HCT116 (cell line): ENCODE results near the gene RAPGEF2. TPM values are rescaled to one million over a fixed set of nuclear protein-coding genes. Genes with fewer than 3 reads are reported as not detected.

ENCODE experiments used
- ATAC-seq: fragments of 200-7000 bp; cut with Tn5 transposase; 2 replicates; pipeline ENCODE4 v1.9.1; 2020; ENCODE audit warnings: mild to moderate bottlenecking, moderate library complexity
- BruUV-seq: library from RNA; stranded (reverse); fragments of 400-500 nt; replicated peaks from 2 replicates; lab custom pipeline; 2021; lab: Mats Ljungman, UMichigan
- CTCF ChIA-PET: fragments of 300-600 bp; sonication (Branson Sonifier 250); formaldehyde crosslinking; loops from one replicate; lab custom pipeline; 2021; ENCODE audit warnings: antibody characterized with exemption; lab: Charles Lee
- POLR2A ChIA-PET: fragments of 300-600, 350-600 bp; sonication (Branson Sonifier 250); formaldehyde crosslinking; loops from one replicate; lab custom pipeline; 2021; ENCODE audit warnings: antibody characterized with exemption; lab: Charles Lee
- RAD21 ChIA-PET, 2 experiments: fragments of 300-600 bp; sonication (Branson Sonifier 250); formaldehyde crosslinking; loops; one replicate each; lab custom pipeline; 2023; ENCODE audit warnings: low total read pairs in 2 of 2; ENCODE audit not compliant: uncharacterized antibody in 2 of 2, unreplicated experiment in 2 of 2, low non-redundant PET in 1 of 2; lab: Charles Lee
- DNase-seq: peaks from one replicate; pipeline ENCODE4 v3.0.0-alpha.2; 2010; ENCODE audit warnings: low read depth, low spot score
- H2AFZ ChIP-seq: fragments of 200-600 bp; shearing (Covaris generic), sonication (generic); 2 replicates; pipeline ENCODE4 v1.6.1; 2017; ENCODE audit warnings: low read depth, mixed run types, mixed read lengths, antibody characterized with exemption, low read length; ENCODE audit not compliant: poor library complexity, severe bottlenecking
- H3K27ac ChIP-seq: 2 replicates; pipeline ENCODE4 v1.5.1; 2012; ENCODE audit warnings: low read depth, low read length
- H3K27me3 ChIP-seq: fragments of 200-600 bp; sonication (generic); 2 replicates; pipeline ENCODE4 v1.6.1; 2016; ENCODE audit warnings: mixed run types, low read length, mixed read lengths; ENCODE audit not compliant: insufficient read depth
- H3K36me3 ChIP-seq, 2 experiments: fragments of 200-500 bp in 1 of 2; fragments of 200-600 bp in 1 of 2; sonication (Bioruptor generic) in 1 of 2; sonication (generic) in 1 of 2; 2 replicates each; pipeline versions ENCODE4 v1.5.1 to v1.6.1; 2014 to 2016; ENCODE audit warnings: low read length in 2 of 2, inconsistent platforms in 1 of 2, mixed read lengths in 1 of 2, mixed run types in 1 of 2; ENCODE audit not compliant: insufficient read depth in 2 of 2, control insufficient read depth in 1 of 2
- H3K4me1 ChIP-seq, 2 experiments: fragments of 200-600 bp in 1 of 2; sonication (generic) in 1 of 2; 2 replicates each; pipeline versions ENCODE4 v1.5.1 to v1.6.1; 2012 to 2017; ENCODE audit warnings: low read length in 2 of 2, inconsistent platforms in 1 of 2, mild to moderate bottlenecking in 1 of 2, mixed read lengths in 1 of 2, mixed run types in 1 of 2, moderate library complexity in 1 of 2; ENCODE audit not compliant: insufficient read depth in 2 of 2, control insufficient read depth in 1 of 2
- H3K4me2 ChIP-seq: fragments of 200-600 bp; sonication (generic); 2 replicates; pipeline ENCODE4 v1.6.1; 2017; ENCODE audit warnings: mixed run types, low read length, mixed read lengths
- H3K4me3 ChIP-seq, 2 experiments: fragments of 200-600 bp in 1 of 2; sonication (generic) in 1 of 2; replicated peaks in 1 of 2; 2 replicates each; pipeline ENCODE4 v1.5.1; 2011 to 2016; ENCODE audit warnings: low read length in 2 of 2, control low read depth in 1 of 2, low read depth in 1 of 2, mild to moderate bottlenecking in 1 of 2, mixed read lengths in 1 of 2, mixed run types in 1 of 2
- H3K79me2 ChIP-seq: fragments of 200-600 bp; sonication (generic); 2 replicates; pipeline ENCODE4 v1.6.1; 2017; ENCODE audit warnings: mild to moderate bottlenecking, mixed run types, low read length, moderate library complexity, mixed read lengths; ENCODE audit not compliant: insufficient read depth
- H3K9ac ChIP-seq: fragments of 200-600 bp; sonication (generic); 2 replicates; pipeline ENCODE4 v1.6.1; 2016; ENCODE audit warnings: low read length, mixed read lengths
- H3K9me2 ChIP-seq: fragments of 200-600 bp; sonication (generic), shearing (Covaris generic); 2 replicates; pipeline ENCODE4 v1.6.1; 2017; ENCODE audit warnings: mixed run types, mild to moderate bottlenecking, moderate library complexity; ENCODE audit not compliant: insufficient read depth
- H3K9me3 ChIP-seq, 2 experiments: fragments of 200-500 bp in 1 of 2; fragments of 200-600 bp in 1 of 2; sonication (Bioruptor generic) in 1 of 2; sonication (generic) in 1 of 2; 2 replicates each; pipeline ENCODE4 v1.6.1; 2014 to 2017; ENCODE audit warnings: low read length in 2 of 2, mixed read lengths in 2 of 2, inconsistent platforms in 1 of 2, low read depth in 1 of 2, mild to moderate bottlenecking in 1 of 2, mixed run types in 1 of 2, moderate library complexity in 1 of 2; ENCODE audit not compliant: control insufficient read depth in 1 of 2, insufficient read depth in 1 of 2
- H4K20me1 ChIP-seq: fragments of 200-600 bp; sonication (generic), shearing (Covaris generic); 2 replicates; pipeline ENCODE4 v1.6.1; 2017; ENCODE audit warnings: mixed run types, mild to moderate bottlenecking, moderate library complexity; ENCODE audit not compliant: insufficient read depth
- CBX3 ChIP-seq: IDR thresholded peaks from 2 replicates; pipeline ENCODE4 v1.6.1; 2012; ENCODE audit warnings: low read depth
- CTCF ChIP-seq, 3 experiments: fragments of 200-600 bp in 1 of 3; sonication (generic) in 1 of 3; IDR thresholded peaks in 2 of 3; conservative IDR thresholded peaks in 1 of 3; 2 replicates each; pipeline ENCODE4 v1.5.1; 2012 to 2017; ENCODE audit warnings: low read depth in 2 of 3, low read length in 2 of 3, antibody characterized with exemption in 1 of 3, borderline replicate concordance in 1 of 3, control low read depth in 1 of 3, mild to moderate bottlenecking in 1 of 3, mixed read lengths in 1 of 3, mixed run types in 1 of 3, moderate library complexity in 1 of 3; ENCODE audit not compliant: insufficient read depth in 1 of 3
- EGR1 ChIP-seq: IDR thresholded peaks from 2 replicates; pipeline ENCODE4 v1.6.1; 2012; ENCODE audit warnings: low read depth
- ELF1 ChIP-seq: IDR thresholded peaks from 2 replicates; pipeline ENCODE4 v1.6.1; 2012; ENCODE audit warnings: low read depth, borderline replicate concordance
- EZH2 ChIP-seq: fragments of 200-600 bp; sonication (generic); IDR thresholded peaks from 2 replicates; pipeline ENCODE4 v1.6.1; 2017; ENCODE audit warnings: antibody characterized with exemption, mixed run types
- EZH2phosphoT487 ChIP-seq: fragments of 200-600 bp; IDR thresholded peaks from 2 replicates; pipeline ENCODE4 v1.6.1; 2018; ENCODE audit warnings: antibody characterized with exemption, borderline replicate concordance
- FOSL1 ChIP-seq: IDR thresholded peaks from 2 replicates; pipeline ENCODE4 v1.6.1; 2012; ENCODE audit warnings: low read depth
- JUND ChIP-seq: IDR thresholded peaks from 2 replicates; pipeline ENCODE4 v1.6.1; 2012
- POLR2AphosphoS5 ChIP-seq: IDR thresholded peaks from 2 replicates; pipeline ENCODE4 v1.6.1; 2011; ENCODE audit warnings: mild to moderate bottlenecking, low read depth, low read length, moderate library complexity
- SIN3A ChIP-seq: IDR thresholded peaks from 2 replicates; pipeline ENCODE4 v1.6.1; 2012; ENCODE audit warnings: low read depth
- TCF7L2 ChIP-seq: IDR thresholded peaks from 2 replicates; pipeline ENCODE4 v1.7.0; 2011; ENCODE audit warnings: borderline replicate concordance, inconsistent platforms; ENCODE audit not compliant: insufficient read depth, insufficient read length; ENCODE audit errors: extremely low read depth
- YY1 ChIP-seq: IDR thresholded peaks from 2 replicates; pipeline ENCODE4 v1.6.1; 2011; ENCODE audit warnings: low read length, low read depth, moderate library complexity, mild to moderate bottlenecking; ENCODE audit not compliant: insufficient replicate concordance; ENCODE audit errors: extremely low read depth
- ZFX ChIP-seq: fragments of 450-650 bp; IDR thresholded peaks from 2 replicates; pipeline ENCODE4 v1.6.1; 2017
- intact Hi-C: fragments of 100-400 bp; cut with micrococcal nuclease; formaldehyde crosslinking; loops from 2 replicates; pipeline ENCODE4 v1.10.0; 2022
- total RNA-seq: library from RNA; stranded (reverse); gene quantifications from one replicate; pipeline ENCODE4 v1.2.1, GENCODE V29; 2021; ENCODE audit not compliant: unreplicated experiment
- TF ChIP-seq, protein P1 (sequence below): IDR thresholded peaks from 2 replicates; pipeline ENCODE4 v1.6.1; 2012

Gene RAPGEF2
- total RNA-seq, 1 experiment from 2014 or later: 21.2 TPM

DNA sequence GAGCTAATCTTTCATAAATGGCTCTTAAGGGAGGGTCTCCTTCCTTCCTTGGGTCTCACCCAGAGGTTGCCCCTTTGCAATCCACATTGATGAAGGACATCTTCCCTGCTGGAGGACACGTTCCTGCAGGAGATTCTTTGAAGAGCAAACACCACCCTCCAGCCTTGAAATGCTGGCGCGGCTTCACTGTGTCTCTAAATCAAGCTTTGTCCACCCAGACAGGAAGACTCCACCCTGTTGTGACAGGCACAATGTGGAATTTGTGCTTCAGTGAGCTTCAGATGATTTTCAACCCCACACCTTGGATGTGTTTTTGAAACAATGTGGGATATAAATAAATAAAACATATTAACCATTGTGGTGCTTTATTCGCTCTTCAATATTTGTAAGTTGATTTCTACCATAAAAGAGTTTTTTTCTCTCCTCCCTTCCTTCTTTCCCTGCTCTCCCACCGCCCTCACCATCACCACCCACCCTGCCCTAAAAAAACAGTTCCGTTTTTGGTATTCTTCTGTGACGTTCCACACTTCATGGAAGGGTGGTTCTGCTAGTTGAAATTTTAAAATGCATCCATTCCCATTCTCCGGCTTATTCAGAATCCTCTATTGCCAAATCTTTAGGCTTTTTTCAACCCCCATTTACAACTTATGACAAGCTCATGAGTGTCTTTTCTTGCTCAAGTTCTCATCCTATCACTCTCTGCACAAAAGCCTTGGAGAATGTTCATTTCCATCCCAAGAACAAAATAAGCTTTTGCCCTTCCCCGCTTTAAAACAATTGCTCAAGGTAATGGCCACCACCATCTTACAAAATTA is 264.3 kb downstream of the RAPGEF2 start:
- no peak overlapping the region for H3K27ac ChIP-seq
- no peaks in the 10 kb centered on the region for H3K36me3 ChIP-seq
- intact Hi-C loops: no loop called here
- H3K4me3 ChIP-seq: no peak overlapping the region
- peaks cover 0 to 18% of the 10 kb centered on the region in 2 experiments; a peak in 2 of 4 replicates for H3K4me1 ChIP-seq
- no peak overlapping the region for H2AFZ ChIP-seq
- no peaks in the 10 kb centered on the region for H3K9me3 ChIP-seq
- CTCF ChIA-PET: no interaction called here
- H3K79me2 ChIP-seq: no peaks in the 10 kb centered on the region
- H3K9ac ChIP-seq: no peak overlapping the region
- H3K27me3 ChIP-seq: no peaks in the 10 kb centered on the region
- POLR2A ChIA-PET: no interaction called here
- no peaks in the 10 kb centered on the region for H4K20me1 ChIP-seq
- no peak for DNase-seq
- no TSS peak for BruUV-seq
- H3K4me2 ChIP-seq: peak overlapping the region; percentile 28
- no peaks in the 10 kb centered on the region for H3K9me2 ChIP-seq
- ATAC-seq: no peak
- TF ChIP-seq SIN3A (no peak), CBX3 (no peak), TCF7L2 (no peak), JUND (no peak), FOSL1 (no peak)
- RAD21 ChIA-PET: no interaction called here

GRCh38 chr4:159367781-159368080 is 264.9 kb downstream of the RAPGEF2 start:
- DNase-seq (no peak), ATAC-seq (no peak)
- TF ChIP-seq, protein P1, sequence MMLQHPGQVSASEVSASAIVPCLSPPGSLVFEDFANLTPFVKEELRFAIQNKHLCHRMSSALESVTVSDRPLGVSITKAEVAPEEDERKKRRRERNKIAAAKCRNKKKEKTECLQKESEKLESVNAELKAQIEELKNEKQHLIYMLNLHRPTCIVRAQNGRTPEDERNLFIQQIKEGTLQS: no peak
- TF ChIP-seq EZH2phosphoT487 (no peak), ELF1 (no peak), JUND (no peak), CTCF (IDR thresholded peaks at IDR 0.05 in 2 of 3, conservative IDR thresholded peaks at IDR 0.05 in 1 of 3; ENCODE audit: borderline replicate concordance in 1 of 3, insufficient read depth in 1 of 3, low read depth in 2 of 3, low read length in 2 of 3) (no peak), YY1 (no peak), SIN3A (no peak), POLR2AphosphoS5 (no peak), EGR1 (no peak), EZH2 (no peak), ZFX (no peak)
- RAD21 ChIA-PET: no interaction called here
- no peak overlapping the region for H3K4me3 ChIP-seq
- no peaks in the 10 kb centered on the region for H3K79me2 ChIP-seq
- no peaks in the 10 kb centered on the region for H3K9me3 ChIP-seq
- peaks cover 0 to 18% of the 10 kb centered on the region in 2 experiments; a peak in 2 of 4 replicates for H3K4me1 ChIP-seq
- H2AFZ ChIP-seq: no peak overlapping the region
- no peaks in the 10 kb centered on the region for H3K36me3 ChIP-seq
- no peak overlapping the region for H3K27ac ChIP-seq
- CTCF ChIA-PET: no interaction called here
- no peaks in the 10 kb centered on the region for H3K27me3 ChIP-seq
- no peak overlapping the region for H3K4me2 ChIP-seq
- intact Hi-C loops: no loop called here
- no TSS peak for BruUV-seq
- POLR2A ChIA-PET: no interaction called here
- H3K9ac ChIP-seq: no peak overlapping the region
- no peaks in the 10 kb centered on the region for H3K9me2 ChIP-seq
- no peaks in the 10 kb centered on the region for H4K20me1 ChIP-seq
